GM19467 (cell line): Measurements from ENCODE around the gene NPHS2.
"Not testable (repeated sequence)": the region's sequence is repeated elsewhere in the genome, so short reads cannot be mapped to it uniquely, and the experiment has no call there.

ENCODE experiments used
- ATAC-seq: cut with Tn5 transposase; IDR thresholded peaks from one replicate; pipeline ENCODE4 v1.9.1; 2021; ENCODE audit warnings: mild to moderate bottlenecking, moderate library complexity; ENCODE audit not compliant: unreplicated experiment

NPHS2 gene

DNA sequence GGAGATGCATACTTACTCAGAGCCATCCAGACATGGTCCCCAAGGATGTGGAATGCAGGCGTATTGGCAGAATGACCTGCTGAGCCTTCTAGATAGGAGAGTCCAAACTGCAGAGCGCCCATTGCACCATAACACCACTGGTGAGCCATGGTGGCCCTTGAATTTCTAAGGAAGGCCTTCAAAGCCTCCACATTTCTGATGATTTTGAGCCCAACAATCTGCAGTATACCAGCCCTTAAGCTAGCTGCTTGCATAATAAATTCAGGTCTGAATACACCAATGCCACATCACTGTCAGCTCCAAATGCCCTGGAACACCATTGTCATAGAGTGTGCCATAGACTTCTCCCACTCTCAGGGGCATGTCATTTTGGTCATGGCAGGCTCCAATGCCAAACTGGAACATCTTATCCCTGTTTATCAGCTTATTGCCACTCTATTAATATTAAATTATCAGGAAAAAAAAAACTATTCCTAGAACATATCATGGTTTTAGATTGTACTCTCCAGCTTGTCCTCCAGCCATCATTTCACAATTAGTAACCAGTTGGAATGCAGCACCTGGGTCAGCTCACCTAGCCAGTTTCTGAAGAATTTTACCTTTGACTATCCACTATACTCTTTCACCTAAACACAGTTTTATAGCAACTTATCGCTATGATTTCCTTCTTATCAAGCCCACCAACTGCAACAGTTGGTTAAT is 26.9 kb downstream of the NPHS2 start:
- ATAC-seq: no peak

DNA sequence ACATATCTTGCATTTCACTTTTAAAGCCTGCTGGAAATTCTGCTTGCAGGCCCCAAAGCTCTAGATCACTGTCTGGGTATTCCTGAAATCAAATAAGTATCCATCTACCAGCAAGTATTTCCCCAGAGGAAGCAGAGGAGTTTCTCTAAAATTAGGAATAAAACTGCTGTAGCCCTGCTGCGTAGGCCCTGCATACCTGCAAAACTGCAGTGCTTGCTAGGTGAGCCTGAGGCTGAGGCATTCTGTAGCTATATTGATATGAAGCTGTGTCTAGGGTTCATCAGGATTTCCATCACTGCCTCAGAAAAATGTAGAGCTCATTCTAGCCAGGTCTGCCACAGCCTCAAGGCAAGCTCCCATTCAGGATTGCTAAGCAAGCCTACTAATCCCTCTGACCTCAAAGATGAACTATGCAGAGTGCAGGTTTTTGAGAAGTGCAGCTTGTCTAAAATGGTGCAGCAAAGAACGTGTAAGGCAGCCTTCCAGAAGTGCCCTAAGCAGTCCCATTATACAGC is 28.7 kb downstream of the NPHS2 start:
- no peak for ATAC-seq

DNA sequence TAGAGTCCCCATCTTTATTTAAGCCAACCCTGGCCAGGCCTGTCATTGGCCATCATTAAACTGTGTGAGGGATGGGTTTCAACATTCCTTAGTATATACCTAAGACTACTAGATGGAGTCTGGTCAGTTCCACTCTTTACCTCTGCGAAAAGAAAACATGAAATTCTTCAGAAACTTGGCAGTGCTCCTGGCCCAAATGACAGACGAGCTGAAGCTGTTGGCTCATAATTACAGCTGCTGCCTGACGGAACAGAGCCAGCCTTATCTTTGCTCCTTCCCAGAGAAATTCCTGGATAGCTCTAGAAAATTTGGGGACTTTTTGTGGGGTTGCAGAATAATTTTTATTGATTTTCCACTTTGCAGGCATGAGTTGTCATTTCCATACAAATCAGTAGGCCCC is 30.4 kb downstream of the NPHS2 start:
- no peak for ATAC-seq

DNA sequence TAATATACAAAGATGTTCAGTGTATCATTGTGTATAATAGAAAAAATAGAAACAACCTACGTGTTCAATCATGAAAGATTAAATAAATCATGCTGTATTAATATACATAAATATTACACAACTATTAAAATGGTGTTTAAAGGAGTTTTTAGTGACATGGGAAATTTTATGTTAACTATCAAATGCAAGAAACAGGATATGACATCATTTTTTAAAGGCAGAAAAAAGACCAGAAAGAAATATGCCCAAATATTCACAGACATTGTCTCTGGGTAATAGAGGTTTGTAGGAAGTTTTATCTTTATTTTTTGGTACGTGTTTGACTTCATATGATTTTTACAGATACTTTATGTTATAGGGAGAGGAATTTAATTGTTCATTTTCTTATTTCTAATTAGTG is 34.0 kb downstream of the NPHS2 start:
- ATAC-seq: no peak

DNA sequence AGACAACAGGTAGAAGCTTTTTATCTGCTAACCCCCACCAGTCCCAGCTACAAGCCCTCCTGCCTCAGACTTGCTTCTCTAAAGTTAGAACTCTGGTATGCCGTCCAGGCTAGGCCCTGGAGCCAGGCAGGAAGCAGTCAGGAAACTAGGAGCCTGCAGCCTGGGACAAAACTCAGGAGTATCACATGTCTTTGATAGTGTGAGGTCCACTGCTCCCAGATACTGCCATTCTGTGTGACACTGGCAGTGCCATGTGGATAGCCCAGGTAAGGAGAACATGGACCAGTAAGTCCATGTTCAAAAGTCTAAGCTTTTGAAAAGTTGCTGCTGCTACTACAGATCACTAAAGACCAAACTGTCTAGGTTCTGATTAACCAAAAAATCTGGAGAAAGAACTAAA is 45.4 kb downstream of the NPHS2 start:
- ATAC-seq: no peak

DNA sequence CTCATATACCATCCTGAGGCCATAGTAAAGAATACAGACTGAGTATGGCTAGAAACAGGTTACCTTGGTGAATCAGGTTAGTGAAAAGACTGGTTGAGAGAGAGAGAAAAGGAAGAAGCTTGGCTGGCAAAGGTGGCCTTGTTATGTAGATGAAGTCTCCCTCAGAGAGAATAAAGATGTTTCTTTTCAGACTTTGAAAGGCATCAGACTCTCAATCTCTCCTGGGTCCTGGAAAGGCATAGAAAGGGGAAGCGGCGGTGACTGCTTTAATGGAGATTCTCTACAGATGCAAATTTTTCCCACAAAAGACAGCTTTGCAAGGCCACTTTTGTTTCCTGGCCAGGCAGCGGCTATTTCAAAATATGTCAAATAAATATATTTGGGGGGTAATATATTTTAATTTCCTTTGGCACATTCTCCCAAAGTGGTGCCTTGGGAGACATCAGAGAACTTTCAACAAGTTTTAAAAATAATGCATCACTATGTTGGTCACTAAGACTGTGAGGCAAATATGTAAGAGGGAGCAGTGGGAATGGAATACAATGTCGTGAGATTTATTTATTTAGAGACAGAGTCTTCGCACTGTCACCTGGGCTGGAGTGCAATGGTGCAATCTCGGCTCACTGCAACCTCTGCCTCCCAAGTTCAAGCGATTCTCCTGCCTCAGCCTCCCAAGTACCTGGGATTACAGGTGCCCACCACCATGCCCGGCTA is 46.1 kb downstream of the NPHS2 start:
- ATAC-seq: no peak

DNA sequence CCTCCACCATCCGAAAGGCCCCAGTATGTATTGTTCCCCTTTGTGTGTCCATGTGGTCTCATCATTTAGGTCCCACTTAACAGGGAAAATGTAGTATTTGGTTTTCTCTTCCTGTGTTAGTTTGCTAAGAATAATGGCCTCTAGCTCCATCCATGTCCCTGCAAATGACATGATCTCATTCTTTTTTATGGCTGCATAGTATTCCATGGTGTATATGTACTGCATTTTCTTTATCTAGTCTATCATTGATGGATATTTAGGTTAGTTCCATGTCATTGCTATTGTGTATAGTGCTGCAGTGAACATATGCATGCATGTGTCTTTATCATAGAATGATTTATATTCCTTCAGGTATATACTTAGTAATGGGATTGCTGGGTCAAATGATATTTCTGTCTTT is 57.2 kb downstream of the NPHS2 start:
- not testable (repeated sequence) for ATAC-seq

DNA sequence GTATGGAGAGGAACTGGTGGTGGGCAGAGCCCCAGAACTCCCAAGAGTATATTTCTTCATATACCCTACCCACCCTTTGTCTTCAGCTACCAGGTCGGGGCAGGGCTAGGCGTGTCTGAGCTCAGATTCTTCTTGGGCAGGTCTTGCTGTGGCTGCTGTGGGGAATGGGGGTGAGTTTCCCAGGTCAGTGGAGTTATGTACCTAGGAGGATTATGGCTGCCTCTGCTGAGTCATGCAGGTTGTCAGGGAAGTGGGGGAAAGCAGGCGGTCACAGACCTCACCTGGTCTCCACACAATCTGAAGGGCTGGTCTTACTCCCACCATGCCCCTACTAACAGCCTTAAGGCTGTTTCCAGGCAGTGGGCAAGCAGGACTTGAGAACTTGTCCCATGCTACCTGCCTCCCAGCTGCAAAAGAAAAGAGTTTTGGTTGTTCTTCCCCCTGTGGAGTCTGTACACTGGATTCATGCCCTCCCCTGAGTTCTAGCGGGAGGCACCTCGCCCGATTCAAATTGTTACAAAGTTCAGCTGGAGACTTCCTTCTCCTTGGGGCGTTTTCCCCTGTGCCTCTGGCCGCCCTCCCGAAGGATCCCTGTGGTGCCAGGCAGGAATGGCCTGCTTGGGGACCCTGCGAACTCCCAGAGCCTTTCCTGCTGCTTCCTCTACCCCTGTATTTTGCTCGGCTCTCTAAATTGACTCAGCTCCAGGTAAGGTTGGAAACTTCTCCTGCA is 58.6 kb downstream of the NPHS2 start:
- ATAC-seq: no peak

DNA sequence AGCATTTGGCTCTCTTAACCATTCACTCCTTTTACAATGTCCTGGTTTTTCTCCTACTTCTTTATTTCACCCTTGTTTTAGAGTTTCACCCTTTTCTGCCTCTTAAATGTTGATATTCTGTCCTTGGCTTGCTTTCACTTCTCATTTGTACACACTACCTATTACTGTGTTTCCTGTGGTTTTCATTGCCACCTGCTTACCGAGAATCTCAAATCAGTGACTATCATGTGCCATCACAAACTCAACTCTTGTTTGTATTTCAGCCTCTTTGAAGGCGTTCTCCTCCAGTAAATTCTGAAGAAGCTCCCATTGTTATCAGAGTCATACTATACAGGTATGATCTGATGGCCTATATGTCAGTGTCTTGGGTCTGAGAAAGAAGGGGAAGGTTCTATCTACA is 65.7 kb downstream of the NPHS2 start:
- ATAC-seq: no peak

DNA sequence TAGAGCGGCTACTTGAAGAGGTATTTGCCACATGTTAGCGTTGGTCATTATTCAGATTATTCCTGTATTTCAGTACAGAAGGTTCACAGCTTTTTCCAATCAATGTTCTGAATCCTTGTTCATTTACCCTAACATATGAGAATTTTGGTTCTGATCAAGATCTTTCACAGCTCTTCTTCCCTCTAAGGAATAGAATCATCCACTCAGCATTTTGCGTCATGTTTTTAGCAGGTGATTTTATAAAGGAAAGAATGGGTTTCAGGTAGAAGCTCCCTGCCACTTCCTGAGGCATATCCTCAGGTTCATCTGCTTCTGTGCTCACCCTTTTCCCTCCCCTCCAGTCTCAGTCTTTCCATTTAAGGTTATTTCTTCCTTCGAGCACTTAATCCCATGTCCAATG is 66.4 kb downstream of the NPHS2 start:
- ATAC-seq: no peak

DNA sequence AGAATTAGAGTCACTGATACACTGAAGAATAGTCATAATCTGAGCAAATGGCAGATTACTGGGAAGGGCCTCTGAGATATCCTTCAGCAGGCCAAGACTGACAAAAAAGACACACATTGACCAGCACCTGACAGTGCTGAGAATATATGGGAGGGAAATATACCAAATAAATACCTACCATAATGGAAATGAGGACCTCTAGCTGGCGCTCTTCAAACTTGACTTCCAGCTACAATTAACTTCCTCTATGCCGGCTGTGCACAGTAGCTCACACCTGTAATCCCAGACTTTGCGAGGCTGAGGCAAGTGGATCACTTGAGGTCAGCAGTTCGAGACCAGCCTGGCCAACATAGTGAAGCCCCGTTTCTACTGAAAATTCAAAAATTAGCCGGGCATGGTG is 69.5 kb downstream of the NPHS2 start:
- ATAC-seq: no peak
